HCT116 (cell line): ENCODE data around the gene CCDC24.

Experiments
- EZH2 ChIP-seq: fragments of 200-600 bp; sonication (generic); IDR thresholded peaks from 2 replicates; pipeline ENCODE4 v1.6.1; 2017; ENCODE audit warnings: antibody characterized with exemption, mixed run types
- EZH2phosphoT487 ChIP-seq: fragments of 200-600 bp; IDR thresholded peaks from 2 replicates; pipeline ENCODE4 v1.6.1; 2018; ENCODE audit warnings: antibody characterized with exemption, borderline replicate concordance
- JUND ChIP-seq: IDR thresholded peaks from 2 replicates; pipeline ENCODE4 v1.6.1; 2012
- POLR2A ChIP-seq: IDR thresholded peaks from 2 replicates; pipeline ENCODE4 v1.7.0; 2011; ENCODE audit warnings: borderline replicate concordance; ENCODE audit not compliant: insufficient read depth, insufficient read length; ENCODE audit errors: extremely low read depth
- POLR2AphosphoS5 ChIP-seq: IDR thresholded peaks from 2 replicates; pipeline ENCODE4 v1.6.1; 2011; ENCODE audit warnings: mild to moderate bottlenecking, low read depth, low read length, moderate library complexity
- RAD21 ChIP-seq: IDR thresholded peaks from 2 replicates; pipeline ENCODE4 v1.6.1; 2012; ENCODE audit warnings: low read depth, mild to moderate bottlenecking
- SP1 ChIP-seq: IDR thresholded peaks from 2 replicates; pipeline ENCODE4 v1.6.1; 2012; ENCODE audit warnings: low read depth
- TF ChIP-seq, protein P1 (sequence below): IDR thresholded peaks from 2 replicates; pipeline ENCODE4 v1.6.1; 2012; ENCODE audit warnings: low read depth
- TF ChIP-seq, protein P2 (sequence below), 3 experiments: fragments of 200-600 bp in 1 of 3; sonication (generic) in 1 of 3; IDR thresholded peaks in 2 of 3; conservative IDR thresholded peaks in 1 of 3; 2 replicates each; pipeline ENCODE4 v1.5.1; 2012 to 2017; ENCODE audit warnings: low read depth in 2 of 3, low read length in 2 of 3, antibody characterized with exemption in 1 of 3, borderline replicate concordance in 1 of 3, control low read depth in 1 of 3, mild to moderate bottlenecking in 1 of 3, mixed read lengths in 1 of 3, mixed run types in 1 of 3, moderate library complexity in 1 of 3; ENCODE audit not compliant: insufficient read depth in 1 of 3

DNA sequence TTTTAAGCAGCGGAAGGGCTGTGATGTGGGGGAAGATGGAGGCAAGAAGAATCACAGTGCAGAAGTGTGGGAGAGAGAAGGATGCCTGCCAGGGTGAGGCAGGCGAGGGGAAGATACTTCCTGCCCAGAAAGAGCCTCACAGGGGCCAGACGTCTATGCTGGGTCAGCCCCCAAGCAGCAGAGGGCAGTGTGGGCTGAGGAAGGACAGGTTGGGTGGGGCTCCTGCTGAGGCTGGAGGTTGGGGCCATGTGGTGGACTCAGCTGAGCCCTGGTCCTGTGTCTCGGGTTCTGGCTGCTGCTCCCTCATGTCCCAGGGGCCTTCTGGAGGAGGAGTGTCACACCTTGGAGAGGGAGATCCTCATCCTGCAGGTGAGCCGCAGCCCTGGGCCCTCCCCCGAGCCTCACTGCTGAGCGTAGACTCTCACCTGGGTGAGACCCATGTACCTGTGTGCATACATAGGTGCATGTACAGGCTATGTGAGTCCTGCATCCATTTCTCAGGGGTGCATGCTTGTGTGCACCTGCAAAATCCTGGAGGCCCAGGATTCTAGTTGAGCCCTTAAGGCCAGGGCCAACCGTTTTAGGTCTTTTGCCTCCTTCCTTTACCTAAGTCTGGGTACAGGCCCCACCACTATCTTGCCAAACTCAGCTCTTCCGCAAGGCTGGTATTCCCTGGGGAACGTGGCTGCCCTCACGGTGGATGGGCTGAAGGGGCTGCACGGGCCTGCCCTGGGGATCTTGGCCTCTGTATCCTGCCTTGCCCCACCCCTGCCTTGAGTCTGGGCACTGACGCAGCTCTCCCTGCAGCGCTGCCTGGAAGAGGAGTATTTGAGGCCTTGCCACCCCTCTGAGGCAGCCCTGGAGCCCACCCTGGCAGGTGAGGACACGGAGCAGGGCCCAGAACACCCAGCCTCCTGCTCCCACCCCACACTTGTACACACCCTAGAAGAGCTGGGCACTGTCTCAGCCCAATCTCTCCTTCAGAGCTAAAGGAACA, 3.7 kb downstream of the CCDC24 start:
- TF ChIP-seq, protein P1, sequence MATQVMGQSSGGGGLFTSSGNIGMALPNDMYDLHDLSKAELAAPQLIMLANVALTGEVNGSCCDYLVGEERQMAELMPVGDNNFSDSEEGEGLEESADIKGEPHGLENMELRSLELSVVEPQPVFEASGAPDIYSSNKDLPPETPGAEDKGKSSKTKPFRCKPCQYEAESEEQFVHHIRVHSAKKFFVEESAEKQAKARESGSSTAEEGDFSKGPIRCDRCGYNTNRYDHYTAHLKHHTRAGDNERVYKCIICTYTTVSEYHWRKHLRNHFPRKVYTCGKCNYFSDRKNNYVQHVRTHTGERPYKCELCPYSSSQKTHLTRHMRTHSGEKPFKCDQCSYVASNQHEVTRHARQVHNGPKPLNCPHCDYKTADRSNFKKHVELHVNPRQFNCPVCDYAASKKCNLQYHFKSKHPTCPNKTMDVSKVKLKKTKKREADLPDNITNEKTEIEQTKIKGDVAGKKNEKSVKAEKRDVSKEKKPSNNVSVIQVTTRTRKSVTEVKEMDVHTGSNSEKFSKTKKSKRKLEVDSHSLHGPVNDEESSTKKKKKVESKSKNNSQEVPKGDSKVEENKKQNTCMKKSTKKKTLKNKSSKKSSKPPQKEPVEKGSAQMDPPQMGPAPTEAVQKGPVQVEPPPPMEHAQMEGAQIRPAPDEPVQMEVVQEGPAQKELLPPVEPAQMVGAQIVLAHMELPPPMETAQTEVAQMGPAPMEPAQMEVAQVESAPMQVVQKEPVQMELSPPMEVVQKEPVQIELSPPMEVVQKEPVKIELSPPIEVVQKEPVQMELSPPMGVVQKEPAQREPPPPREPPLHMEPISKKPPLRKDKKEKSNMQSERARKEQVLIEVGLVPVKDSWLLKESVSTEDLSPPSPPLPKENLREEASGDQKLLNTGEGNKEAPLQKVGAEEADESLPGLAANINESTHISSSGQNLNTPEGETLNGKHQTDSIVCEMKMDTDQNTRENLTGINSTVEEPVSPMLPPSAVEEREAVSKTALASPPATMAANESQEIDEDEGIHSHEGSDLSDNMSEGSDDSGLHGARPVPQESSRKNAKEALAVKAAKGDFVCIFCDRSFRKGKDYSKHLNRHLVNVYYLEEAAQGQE: no peak
- TF ChIP-seq, protein P2, sequence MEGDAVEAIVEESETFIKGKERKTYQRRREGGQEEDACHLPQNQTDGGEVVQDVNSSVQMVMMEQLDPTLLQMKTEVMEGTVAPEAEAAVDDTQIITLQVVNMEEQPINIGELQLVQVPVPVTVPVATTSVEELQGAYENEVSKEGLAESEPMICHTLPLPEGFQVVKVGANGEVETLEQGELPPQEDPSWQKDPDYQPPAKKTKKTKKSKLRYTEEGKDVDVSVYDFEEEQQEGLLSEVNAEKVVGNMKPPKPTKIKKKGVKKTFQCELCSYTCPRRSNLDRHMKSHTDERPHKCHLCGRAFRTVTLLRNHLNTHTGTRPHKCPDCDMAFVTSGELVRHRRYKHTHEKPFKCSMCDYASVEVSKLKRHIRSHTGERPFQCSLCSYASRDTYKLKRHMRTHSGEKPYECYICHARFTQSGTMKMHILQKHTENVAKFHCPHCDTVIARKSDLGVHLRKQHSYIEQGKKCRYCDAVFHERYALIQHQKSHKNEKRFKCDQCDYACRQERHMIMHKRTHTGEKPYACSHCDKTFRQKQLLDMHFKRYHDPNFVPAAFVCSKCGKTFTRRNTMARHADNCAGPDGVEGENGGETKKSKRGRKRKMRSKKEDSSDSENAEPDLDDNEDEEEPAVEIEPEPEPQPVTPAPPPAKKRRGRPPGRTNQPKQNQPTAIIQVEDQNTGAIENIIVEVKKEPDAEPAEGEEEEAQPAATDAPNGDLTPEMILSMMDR (IDR thresholded peaks at IDR 0.05 in 2 of 3, conservative IDR thresholded peaks at IDR 0.05 in 1 of 3; ENCODE audit: borderline replicate concordance in 1 of 3, insufficient read depth in 1 of 3, low read depth in 2 of 3, low read length in 2 of 3): peak; percentile 54 to 64 (median 57)
- TF ChIP-seq EZH2phosphoT487 (no peak), EZH2 (no peak), POLR2AphosphoS5 (0 out of 2 replicates have a peak, but pooled peaks have one; percentile 24), POLR2A (no peak), JUND (no peak), SP1 (no peak), RAD21 (peak; percentile 64)
